ENCODE data around the gene LAS1L. TPM values are rescaled to one million over a fixed set of nuclear protein-coding genes. Genes with fewer than 3 reads are reported as not detected.

LAS1L gene
- total and polyA plus RNA-seq, 9 of the 15 experiments (the other 6 are each of a cell fraction or from before 2014, with no cell fraction given): 43.3 to 119 (median 86.4) TPM

DNA sequence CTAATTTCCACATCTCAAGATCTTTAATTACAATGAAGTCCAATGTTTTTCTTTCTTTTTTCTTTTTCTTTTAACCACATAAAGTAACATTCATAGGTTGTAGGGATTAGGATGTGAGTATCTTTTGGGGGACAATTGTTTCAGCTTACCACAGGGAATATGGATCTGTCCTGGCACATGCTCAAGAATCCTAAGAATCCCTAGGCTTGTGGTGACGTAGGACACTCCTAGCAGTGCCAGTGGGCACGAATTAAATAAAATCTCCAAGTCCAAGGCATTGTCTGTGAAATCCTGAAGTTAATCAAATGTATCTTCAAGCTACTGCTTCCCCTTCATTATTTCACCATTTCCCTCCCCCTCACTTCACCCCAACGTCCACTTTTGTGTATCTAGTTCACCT is 2.6 kb upstream of the LAS1L start:
- Histone ChIP-seq H3K9me3 (replicated peaks; ENCODE audit: control insufficient read depth, insufficient read depth, low read depth, low read length) (no peaks in the 10 kb centered on the region), H3K9ac (ENCODE audit: insufficient read depth in 1 of 2, low read depth in 2 of 2, low read length in 2 of 2) (no peak overlapping the region), H4K20me1 (replicated peaks; ENCODE audit: control insufficient read depth, insufficient read depth, low read length) (no peaks in the 10 kb centered on the region; the same call in 1 of the 2 replicates), H3K27me3 (ENCODE audit: control insufficient read depth in 2 of 2, insufficient read depth in 2 of 2, low read length in 2 of 2) (no peaks in the 10 kb centered on the region), H2AFZ (ENCODE audit: low read depth, low read length) (no peak overlapping the region), H3K4me3 (no peak overlapping the region), H3K4me2 (ENCODE audit: insufficient read depth, low read length) (no peak overlapping the region), H3K27ac (ENCODE audit: extremely low read depth, low read depth, low read length) (no peak overlapping the region), H3K9me1 (ENCODE audit: control insufficient read depth, insufficient read depth, low read length) (no peaks in the 10 kb centered on the region), H3K36me3 (ENCODE audit: control insufficient read depth, insufficient read depth, low read length) (peaks cover 11% of the 10 kb centered on the region; the same call in 2 of the 3 replicates), H3K4me1 (replicated peaks in 1 of 2; ENCODE audit: control insufficient read depth in 2 of 2, insufficient read depth in 2 of 2, low read length in 2 of 2) (peaks cover 0 to 7% of the 10 kb centered on the region in 2 experiments; a peak in 3 of 5 replicates), H3K79me2 (ENCODE audit: control insufficient read depth, insufficient read depth, low read length) (peaks cover 24% of the 10 kb centered on the region)
- no peak for ATAC-seq
- DNase-seq (ENCODE audit: extremely low read depth in 1 of 4, low spot score in 3 of 4): no peak
- intact Hi-C loops (cut with micrococcal nuclease) (no loop called here), in situ Hi-C loops (cut with MboI) (no loop called here)
- 25% methylated on average over 3 of the region's 3 CpGs for WGBS (ENCODE audit: insufficient coverage, low coverage, missing lambda C conversion rate)
- POLR2A ChIA-PET: interaction anchor here (1.0 kb wide), 1 partner anchor 68 kb away, joined by 3 read pairs; no protein-coding TSS in a partner anchor
- BruUV-seq (replicated peaks): no TSS peak
- CTCF ChIA-PET (ENCODE audit: low intra/inter-chr PET ratio): no interaction called here
- FAIRE-seq: no peak
- TF ChIP-seq ZSCAN32 (CRISPR knock-in tag; IDR thresholded peaks at IDR 0.05) (no peak), RREB1 (CRISPR knock-in tag; IDR thresholded peaks at IDR 0.05) (no peak), GABPB2 (CRISPR knock-in tag; conservative IDR thresholded peaks at IDR 0.05) (no peak), ZC3H4 (CRISPR knock-in tag; IDR thresholded peaks at IDR 0.05; ENCODE audit: borderline replicate concordance) (no peak), TSC22D4 (tag; IDR thresholded peaks at IDR 0.05) (no peak), MIER1 (IDR thresholded peaks at IDR 0.05; ENCODE audit: low read depth) (no peak), GTF2A2 (tag; IDR thresholded peaks at IDR 0.05) (no peak), L3MBTL2 (IDR thresholded peaks at IDR 0.05) (no peak), CBFA2T2 (conservative IDR thresholded peaks at IDR 0.05) (no peak), PCBP1 (IDR thresholded peaks at IDR 0.05; ENCODE audit: low read depth, low read length, poor library complexity, severe bottlenecking) (no peak), ELF4 (CRISPR knock-in tag; IDR thresholded peaks at IDR 0.05) (no peak), STAT5A (IDR thresholded peaks at IDR 0.05; ENCODE audit: borderline replicate concordance, low read length) (no peak), RHOXF2B (CRISPR knock-in tag; conservative IDR thresholded peaks at IDR 0.05) (no peak), POU5F1 (IDR thresholded peaks at IDR 0.05; ENCODE audit: borderline replicate concordance, low read depth, low read length, partially characterized antibody) (no peak)
- TF ChIP-seq, protein P1, sequence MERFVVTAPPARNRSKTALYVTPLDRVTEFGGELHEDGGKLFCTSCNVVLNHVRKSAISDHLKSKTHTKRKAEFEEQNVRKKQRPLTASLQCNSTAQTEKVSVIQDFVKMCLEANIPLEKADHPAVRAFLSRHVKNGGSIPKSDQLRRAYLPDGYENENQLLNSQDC (CRISPR knock-in tag; IDR thresholded peaks at IDR 0.05): no peak
- TF ChIP-seq, protein P2, sequence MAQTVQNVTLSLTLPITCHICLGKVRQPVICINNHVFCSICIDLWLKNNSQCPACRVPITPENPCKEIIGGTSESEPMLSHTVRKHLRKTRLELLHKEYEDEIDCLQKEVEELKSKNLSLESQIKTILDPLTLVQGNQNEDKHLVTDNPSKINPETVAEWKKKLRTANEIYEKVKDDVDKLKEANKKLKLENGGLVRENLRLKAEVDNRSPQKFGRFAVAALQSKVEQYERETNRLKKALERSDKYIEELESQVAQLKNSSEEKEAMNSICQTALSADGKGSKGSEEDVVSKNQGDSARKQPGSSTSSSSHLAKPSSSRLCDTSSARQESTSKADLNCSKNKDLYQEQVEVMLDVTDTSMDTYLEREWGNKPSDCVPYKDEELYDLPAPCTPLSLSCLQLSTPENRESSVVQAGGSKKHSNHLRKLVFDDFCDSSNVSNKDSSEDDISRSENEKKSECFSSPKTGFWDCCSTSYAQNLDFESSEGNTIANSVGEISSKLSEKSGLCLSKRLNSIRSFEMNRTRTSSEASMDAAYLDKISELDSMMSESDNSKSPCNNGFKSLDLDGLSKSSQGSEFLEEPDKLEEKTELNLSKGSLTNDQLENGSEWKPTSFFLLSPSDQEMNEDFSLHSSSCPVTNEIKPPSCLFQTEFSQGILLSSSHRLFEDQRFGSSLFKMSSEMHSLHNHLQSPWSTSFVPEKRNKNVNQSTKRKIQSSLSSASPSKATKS (CRISPR knock-in tag; IDR thresholded peaks at IDR 0.05): no peak
